NB4 (cell line): ENCODE measurements around the gene XRCC1.

ENCODE experiments used
- DNase-seq: peaks from one replicate; pipeline ENCODE4 v3.0.0; 2010; ENCODE audit warnings: low read depth
- H3K4me3 ChIP-seq: one replicate; pipeline ENCODE4 v1.5.1; 2011; ENCODE audit warnings: mild to moderate bottlenecking, low read depth, low read length, moderate library complexity
- MYC ChIP-seq: IDR thresholded peaks from 2 replicates; pipeline ENCODE4 v1.6.1; 2011; ENCODE audit warnings: low read depth, low read length
- POLR2A ChIP-seq: IDR thresholded peaks from 2 replicates; pipeline ENCODE4 v1.6.1; 2011; ENCODE audit warnings: mild to moderate bottlenecking; ENCODE audit not compliant: insufficient read length; ENCODE audit errors: extremely low read depth
- TF ChIP-seq, protein P1 (sequence below): IDR thresholded peaks from one replicate; pipeline ENCODE4 v1.5.1; 2012; ENCODE audit warnings: low read depth, low read length
- TF ChIP-seq, protein P2 (sequence below): IDR thresholded peaks from 2 replicates; pipeline ENCODE4 v1.6.1; 2011; ENCODE audit warnings: low read depth, low read length

XRCC1 gene

DNA sequence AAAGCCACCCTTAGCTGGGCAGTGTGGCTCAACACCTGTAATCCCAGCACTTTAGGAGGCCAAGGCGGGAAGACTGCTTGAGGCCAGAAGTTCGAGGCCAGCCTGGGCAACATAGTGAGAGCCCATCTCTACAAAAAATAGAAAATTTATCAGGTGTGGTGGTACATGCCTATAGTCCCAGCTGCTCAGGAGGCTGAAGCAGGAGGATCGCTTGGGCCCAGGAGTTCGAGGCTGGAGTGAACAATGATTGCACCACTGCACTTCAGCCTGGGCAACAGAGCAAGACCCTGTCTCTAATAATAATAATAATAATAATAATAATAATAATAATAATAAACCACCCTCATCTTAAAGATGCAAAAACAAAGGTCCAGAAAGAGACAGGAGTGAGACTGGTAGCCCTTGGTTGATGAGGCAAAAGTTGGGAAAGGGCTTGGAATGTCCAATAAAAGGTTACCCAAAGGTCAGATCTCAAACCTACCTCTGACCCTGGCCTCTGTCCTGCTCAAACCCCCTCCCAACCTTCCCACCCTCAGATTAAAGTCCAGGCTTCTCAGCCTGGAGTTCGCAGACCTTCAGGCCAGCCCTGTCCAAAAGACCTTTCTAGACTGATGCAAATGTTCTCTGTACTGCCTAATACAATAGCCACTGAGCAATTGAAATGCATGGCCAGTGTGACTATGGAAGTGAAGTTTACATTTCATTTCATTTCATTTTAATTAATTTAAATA lies 33.2 kb downstream of the XRCC1 start:
- TF ChIP-seq POLR2A (no peak), MYC (no peak)
- TF ChIP-seq, protein P1, sequence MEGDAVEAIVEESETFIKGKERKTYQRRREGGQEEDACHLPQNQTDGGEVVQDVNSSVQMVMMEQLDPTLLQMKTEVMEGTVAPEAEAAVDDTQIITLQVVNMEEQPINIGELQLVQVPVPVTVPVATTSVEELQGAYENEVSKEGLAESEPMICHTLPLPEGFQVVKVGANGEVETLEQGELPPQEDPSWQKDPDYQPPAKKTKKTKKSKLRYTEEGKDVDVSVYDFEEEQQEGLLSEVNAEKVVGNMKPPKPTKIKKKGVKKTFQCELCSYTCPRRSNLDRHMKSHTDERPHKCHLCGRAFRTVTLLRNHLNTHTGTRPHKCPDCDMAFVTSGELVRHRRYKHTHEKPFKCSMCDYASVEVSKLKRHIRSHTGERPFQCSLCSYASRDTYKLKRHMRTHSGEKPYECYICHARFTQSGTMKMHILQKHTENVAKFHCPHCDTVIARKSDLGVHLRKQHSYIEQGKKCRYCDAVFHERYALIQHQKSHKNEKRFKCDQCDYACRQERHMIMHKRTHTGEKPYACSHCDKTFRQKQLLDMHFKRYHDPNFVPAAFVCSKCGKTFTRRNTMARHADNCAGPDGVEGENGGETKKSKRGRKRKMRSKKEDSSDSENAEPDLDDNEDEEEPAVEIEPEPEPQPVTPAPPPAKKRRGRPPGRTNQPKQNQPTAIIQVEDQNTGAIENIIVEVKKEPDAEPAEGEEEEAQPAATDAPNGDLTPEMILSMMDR = no peak
- TF ChIP-seq, protein P2, sequence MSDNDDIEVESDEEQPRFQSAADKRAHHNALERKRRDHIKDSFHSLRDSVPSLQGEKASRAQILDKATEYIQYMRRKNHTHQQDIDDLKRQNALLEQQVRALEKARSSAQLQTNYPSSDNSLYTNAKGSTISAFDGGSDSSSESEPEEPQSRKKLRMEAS = no peak
- no peak overlapping the region for H3K4me3 ChIP-seq
- no peak for DNase-seq

DNA sequence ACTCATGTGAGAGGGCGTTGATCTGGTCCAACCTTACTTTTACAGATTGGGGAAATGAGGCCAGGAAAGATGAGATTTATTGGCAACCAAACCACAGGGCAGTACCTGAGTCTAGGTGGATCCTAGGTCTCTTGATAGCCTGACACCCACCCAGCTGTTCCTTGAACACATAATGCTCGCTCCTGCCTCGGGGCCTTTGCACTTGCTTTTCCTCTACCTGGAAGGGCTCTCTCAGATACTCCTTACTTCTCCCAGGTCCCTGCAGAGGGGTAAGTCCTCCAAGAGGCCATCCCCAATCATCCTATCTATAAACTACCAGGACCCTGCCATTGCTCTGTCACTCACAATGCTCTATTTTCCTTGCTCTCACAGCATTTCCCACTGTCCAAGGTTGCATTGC lies 34.9 kb downstream of the XRCC1 start:
- H3K4me3 ChIP-seq = no peak overlapping the region
- TF ChIP-seq, protein P1 = no peak
- TF ChIP-seq MYC = no peak
- TF ChIP-seq POLR2A = no peak
- TF ChIP-seq, protein P2 = no peak
- no peak for DNase-seq

DNA sequence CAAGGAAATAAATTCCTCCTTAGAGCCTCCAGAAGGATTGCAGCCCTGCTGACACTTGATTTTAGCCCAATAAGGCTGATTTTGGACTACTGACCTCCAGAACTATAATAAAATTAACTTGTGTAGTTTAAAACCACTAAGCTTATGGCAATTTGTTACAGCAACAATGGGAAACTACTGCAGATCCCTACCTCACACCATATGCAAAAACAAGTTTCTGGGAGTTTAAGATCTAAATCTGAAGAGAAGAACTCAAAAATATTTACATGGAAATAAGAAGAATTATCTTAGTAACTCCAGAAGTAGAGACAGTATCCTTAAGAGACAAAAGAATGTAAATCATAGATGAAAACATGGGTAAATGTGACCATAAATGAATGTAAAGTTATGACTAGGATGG lies 36.4 kb downstream of the XRCC1 start:
- no peak for DNase-seq
- no peak for TF ChIP-seq MYC
- TF ChIP-seq, protein P2 = no peak
- no peak for TF ChIP-seq POLR2A
- TF ChIP-seq, protein P1 = no peak
- H3K4me3 ChIP-seq = no peak overlapping the region

DNA sequence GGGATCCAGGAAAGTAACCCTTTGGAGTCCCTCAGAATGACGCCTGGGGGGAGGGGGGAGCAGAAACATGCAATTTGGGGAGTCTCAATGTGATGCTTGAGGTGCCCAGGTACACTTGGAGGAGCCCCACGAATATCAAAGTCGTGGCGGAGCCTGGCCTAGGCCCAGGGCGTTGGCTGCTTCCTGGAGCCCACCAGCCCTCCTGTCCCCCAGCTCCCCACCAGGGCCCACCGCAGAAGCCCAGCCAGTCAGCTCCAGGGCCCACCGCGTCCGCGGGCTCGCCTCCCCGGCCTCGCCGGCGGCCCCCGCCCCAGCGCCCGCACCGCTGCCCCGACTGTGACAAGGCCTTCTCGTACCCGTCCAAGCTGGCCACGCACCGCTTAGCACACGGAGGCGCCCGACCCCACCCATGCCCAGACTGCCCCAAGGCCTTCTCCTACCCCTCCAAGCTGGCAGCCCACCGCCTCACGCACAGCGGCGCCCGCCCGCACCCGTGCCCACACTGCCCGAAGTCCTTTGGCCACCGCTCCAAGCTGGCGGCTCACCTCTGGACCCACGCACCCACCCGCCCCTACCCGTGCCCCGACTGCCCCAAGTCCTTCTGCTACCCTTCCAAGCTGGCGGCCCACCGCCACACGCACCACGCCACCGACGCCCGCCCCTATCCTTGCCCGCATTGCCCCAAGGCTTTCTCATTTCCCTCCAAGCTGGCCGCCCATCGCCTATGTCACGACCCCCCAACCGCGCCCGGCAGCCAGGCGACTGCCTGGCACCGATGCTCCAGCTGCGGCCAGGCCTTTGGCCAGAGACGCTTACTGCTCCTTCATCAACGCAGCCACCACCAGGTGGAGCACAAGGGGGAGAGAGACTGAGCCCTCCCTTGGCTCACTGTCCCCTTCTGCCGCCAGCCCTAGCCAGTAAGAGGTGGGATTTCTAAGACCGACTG lies 40.2 kb downstream of the XRCC1 start:
- DNase-seq = peak; percentile 34
- no peak overlapping the region for H3K4me3 ChIP-seq

DNA sequence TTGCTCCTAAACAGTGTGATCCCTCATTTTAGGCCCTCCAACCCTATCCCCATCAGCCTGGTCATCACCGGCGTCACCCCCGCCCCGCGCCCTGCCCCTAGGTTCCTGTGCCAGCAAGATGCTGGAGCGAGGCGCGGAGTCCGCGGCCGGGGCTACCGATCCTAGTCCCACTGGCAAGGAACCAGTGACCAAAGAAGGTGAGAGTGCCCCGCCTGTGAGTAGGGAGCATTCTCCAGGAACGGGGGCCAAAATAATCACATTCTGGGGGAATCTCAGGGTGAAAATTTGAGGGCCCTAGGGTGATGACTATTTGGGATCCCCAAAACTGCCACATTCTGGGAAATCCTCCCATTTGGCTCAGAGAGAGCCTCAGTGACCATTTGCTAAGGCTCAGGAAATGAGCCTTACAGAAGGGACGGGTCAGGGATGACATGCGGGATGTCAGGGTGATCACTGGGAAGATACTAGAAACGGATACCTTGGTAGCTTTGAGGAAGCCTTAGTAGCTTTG lies 41.0 kb downstream of the XRCC1 start:
- TF ChIP-seq, protein P2 = no peak
- no peak for TF ChIP-seq POLR2A
- no peak for TF ChIP-seq MYC
- TF ChIP-seq, protein P1 = no peak
- DNase-seq = no peak
- H3K4me3 ChIP-seq = no peak overlapping the region

More for the DNA sequence above, 40.2 kb downstream of the XRCC1 start:
- TF ChIP-seq, protein P2 = no peak
- TF ChIP-seq, protein P1 = peak; percentile 8
